SK-N-SH (cell line): Measurements from ENCODE around the gene LRMDA. TPM values are rescaled to one million over a fixed set of nuclear protein-coding genes. Genes with fewer than 3 reads are reported as not detected.

Experiments
- CTCF ChIA-PET: fragments of 300-600, 350-600 bp; formaldehyde crosslinking; extraction: SDS; loops from one replicate; lab custom pipeline; 2021; lab: Yijun Ruan, JAX
- POLR2A ChIA-PET: fragments of 350-600 bp; sonication (Branson Sonifier 250); formaldehyde crosslinking; extraction: SDS; loops from one replicate; lab custom pipeline; 2020; ENCODE audit warnings: antibody characterized with exemption, inconsistent platforms; lab: Yijun Ruan, JAX
- DNase-seq: peaks from one replicate; pipeline ENCODE4 v3.0.0; 2012
- H2AFZ ChIP-seq: fragments of 200-600 bp; sonication (generic); 2 replicates; pipeline ENCODE4 v1.8.1; 2016; ENCODE audit warnings: antibody characterized with exemption, mild to moderate bottlenecking, low read depth
- H3F3A ChIP-seq: fragments of 200-600 bp; sonication (generic); replicated peaks from 2 replicates; pipeline ENCODE3; 2016; ENCODE audit warnings: antibody characterized with exemption, mild to moderate bottlenecking; ENCODE audit not compliant: insufficient read depth
- H3K27ac ChIP-seq, 2 experiments: fragments of 200-500 bp in 1 of 2; fragments of 200-600 bp in 1 of 2; sonication (Bioruptor generic) in 1 of 2; sonication (generic), shearing (Covaris generic) in 1 of 2; 2 replicates each; pipeline versions ENCODE4 v1.5.1 to v1.6.1; 2014 to 2016; ENCODE audit warnings: low read depth in 2 of 2, inconsistent platforms in 1 of 2, low read length in 1 of 2, mild to moderate bottlenecking in 1 of 2, mixed read lengths in 1 of 2
- H3K27me3 ChIP-seq: fragments of 200-600 bp; sonication (generic), shearing (Covaris generic); 2 replicates; pipeline ENCODE4 v1.6.1; 2016; ENCODE audit warnings: mixed run types; ENCODE audit not compliant: insufficient read depth
- H3K36me3 ChIP-seq, 2 experiments: fragments of 200-500 bp in 1 of 2; fragments of 200-600 bp in 1 of 2; sonication (Bioruptor generic) in 1 of 2; sonication (generic) in 1 of 2; replicated peaks in 1 of 2; 2 replicates each; pipeline versions ENCODE3 to v1.5.1; 2014 to 2016; ENCODE audit warnings: low read length in 1 of 2, mild to moderate bottlenecking in 1 of 2; ENCODE audit not compliant: insufficient read depth in 2 of 2, control insufficient read depth in 1 of 2
- H3K4me1 ChIP-seq, 2 experiments: fragments of 200-500 bp in 1 of 2; fragments of 200-600 bp in 1 of 2; sonication (Bioruptor generic) in 1 of 2; sonication (generic), shearing (Covaris generic) in 1 of 2; 2 replicates each; pipeline versions ENCODE4 v1.5.1 to v1.6.1; 2014 to 2016; ENCODE audit warnings: low read depth in 1 of 2, low read length in 1 of 2, mixed run types in 1 of 2; ENCODE audit not compliant: insufficient read depth in 2 of 2, control insufficient read depth in 1 of 2
- H3K4me2 ChIP-seq: fragments of 200-600 bp; sonication (generic), shearing (Covaris generic); 2 replicates; pipeline ENCODE4 v1.6.1; 2017; ENCODE audit warnings: mixed run types
- H3K4me3 ChIP-seq, 2 experiments: fragments of 200-500 bp in 1 of 2; fragments of 200-600 bp in 1 of 2; sonication (Bioruptor generic) in 1 of 2; sonication (generic), shearing (Covaris generic) in 1 of 2; 2 replicates each; pipeline versions ENCODE4 v1.5.1 to v1.8.1; 2014 to 2016; ENCODE audit warnings: low read depth in 2 of 2, inconsistent platforms in 1 of 2, low read length in 1 of 2, mild to moderate bottlenecking in 1 of 2, mixed read lengths in 1 of 2, moderate library complexity in 1 of 2
- H3K79me2 ChIP-seq: fragments of 200-600 bp; sonication (generic); 2 replicates; pipeline ENCODE4 v1.8.1; 2017; ENCODE audit warnings: mild to moderate bottlenecking; ENCODE audit not compliant: insufficient read depth
- H3K9ac ChIP-seq: fragments of 200-600 bp; sonication (generic); 2 replicates; pipeline ENCODE4 v1.6.1; 2017; ENCODE audit warnings: mixed run types
- H3K9me2 ChIP-seq: fragments of 200-600 bp; sonication (generic); 2 replicates; pipeline ENCODE4 v1.6.1; 2017; ENCODE audit warnings: mixed run types
- H3K9me3 ChIP-seq: fragments of 200-600 bp; sonication (generic); 2 replicates; pipeline ENCODE4 v1.6.1; 2017; ENCODE audit warnings: mixed run types, mild to moderate bottlenecking, moderate library complexity
- H4K20me1 ChIP-seq: fragments of 200-600 bp; sonication (generic); 2 replicates; pipeline ENCODE4 v1.6.1; 2017; ENCODE audit warnings: mild to moderate bottlenecking, mixed run types; ENCODE audit not compliant: insufficient read depth
- CHD2 ChIP-seq: fragments of 150-350 bp; IDR thresholded peaks from 2 replicates; pipeline ENCODE4 v1.6.1; 2018; ENCODE audit warnings: low read length; ENCODE audit not compliant: partially characterized antibody
- CTCF ChIP-seq: fragments of 200-600 bp; sonication (generic); IDR thresholded peaks from 2 replicates; pipeline ENCODE4 v1.6.1; 2017; ENCODE audit warnings: antibody characterized with exemption, mild to moderate bottlenecking, moderate library complexity
- ELF1 ChIP-seq: IDR thresholded peaks from 2 replicates; pipeline ENCODE4 v1.4.0; 2012
- EP300 ChIP-seq, 2 experiments: IDR thresholded peaks; 2 replicates each; pipeline versions ENCODE4 v1.4.0 to v1.6.1; 2012; ENCODE audit warnings: borderline replicate concordance in 1 of 2, low read depth in 1 of 2, low read length in 1 of 2
- FOXJ3 ChIP-seq: sonication (generic); formaldehyde crosslinking; IDR thresholded peaks from 2 replicates; pipeline ENCODE4 v1.5.1; 2020; ENCODE audit warnings: mild to moderate bottlenecking, missing genetic modification reagents
- FOXM1 ChIP-seq: IDR thresholded peaks from 2 replicates; pipeline ENCODE4 v1.4.0; 2012; ENCODE audit warnings: low read depth, mild to moderate bottlenecking
- GABPA ChIP-seq: IDR thresholded peaks from 2 replicates; pipeline ENCODE4 v1.4.0; 2012; ENCODE audit warnings: low read depth, mild to moderate bottlenecking
- MAX ChIP-seq: IDR thresholded peaks from 2 replicates; pipeline ENCODE4 v1.4.0; 2012; ENCODE audit warnings: low read depth
- MXI1 ChIP-seq: IDR thresholded peaks from 2 replicates; pipeline ENCODE4 v1.6.1; 2012; ENCODE audit warnings: mild to moderate bottlenecking, low read depth, low read length, improper control_type of control experiment
- NFIC ChIP-seq: IDR thresholded peaks from 2 replicates; pipeline ENCODE4 v1.4.0; 2012; ENCODE audit warnings: borderline replicate concordance
- PBX3 ChIP-seq: IDR thresholded peaks from 2 replicates; pipeline ENCODE4; 2012
- RXRA ChIP-seq: IDR thresholded peaks from 2 replicates; pipeline ENCODE4 v1.4.0; 2012; ENCODE audit warnings: low read depth, mild to moderate bottlenecking, borderline replicate concordance
- SMC3 ChIP-seq: IDR thresholded peaks from 2 replicates; pipeline ENCODE4 v1.6.1; 2012; ENCODE audit warnings: low read depth, low read length, improper control_type of control experiment
- TAF1 ChIP-seq: IDR thresholded peaks from 2 replicates; pipeline ENCODE4 v1.6.1; 2012; ENCODE audit warnings: low read depth, mild to moderate bottlenecking, low read length, moderate library complexity, borderline replicate concordance
- TCF12 ChIP-seq: IDR thresholded peaks from 2 replicates; pipeline ENCODE4 v1.4.0; 2012
- TEAD4 ChIP-seq: IDR thresholded peaks from 2 replicates; pipeline ENCODE4 v1.4.0; 2012; ENCODE audit warnings: mild to moderate bottlenecking, borderline replicate concordance; ENCODE audit not compliant: insufficient read depth
- USF1 ChIP-seq: IDR thresholded peaks from 2 replicates; pipeline ENCODE4 v1.4.0; 2012; ENCODE audit warnings: low read depth, borderline replicate concordance
- YY1 ChIP-seq: IDR thresholded peaks from 2 replicates; pipeline ENCODE4 v1.4.0; 2012; ENCODE audit warnings: low read depth, mild to moderate bottlenecking
- ZBTB33 ChIP-seq: IDR thresholded peaks from 2 replicates; pipeline ENCODE4 v1.4.0; 2012; ENCODE audit warnings: low read depth, borderline replicate concordance
- WGBS: methylation state at CpG from one replicate; pipeline ENCODE4 v1.1.6; 2017; ENCODE audit warnings: low lambda C conversion rate; 5-methylcytosine and 5-hydroxymethylcytosine counted together
- polyA plus RNA-seq, 3 experiments: library from polyadenylated mRNA; depleted of rRNA; stranded (reverse); fragments of >200 nt; gene quantifications; 2 replicates each; pipeline ENCODE4 v1.2.3, GENCODE V29; 2012

LRMDA gene
- polyA plus RNA-seq, 1 of the 3 experiments (the other 2 are of a cell fraction) = 0.95 TPM

GRCh38 chr10:76558586-76558985 lies 1127.2 kb downstream of the LRMDA start:
- peak overlapping the region; percentile 29 for H3K4me2 ChIP-seq
- H3K79me2 ChIP-seq = no peaks in the 10 kb centered on the region
- ChIA-PET CTCF (no interaction called here), POLR2A (no interaction called here)
- H3K27me3 ChIP-seq = no peaks in the 10 kb centered on the region
- H2AFZ ChIP-seq = no peak overlapping the region
- no peaks in the 10 kb centered on the region for H3K9me3 ChIP-seq
- no peak for DNase-seq
- H3K4me3 ChIP-seq = no peak overlapping the region
- H3K27ac ChIP-seq = peak overlapping the region in 1 of 2 experiments; percentile 55; a peak in 2 of 4 replicates
- TF ChIP-seq YY1 (no peak), TCF12 (no peak), TAF1 (no peak), MXI1 (no peak), FOXJ3 (CRISPR knock-in tag) (no peak), TEAD4 (no peak), PBX3 (no peak), FOXM1 (no peak), SMC3 (no peak), USF1 (no peak), NFIC (no peak), ZBTB33 (no peak), CHD2 (no peak)
- H3K36me3 ChIP-seq = no peaks in the 10 kb centered on the region
- WGBS = 50% methylated on average over 1 of the region's 1 CpG
- H3F3A ChIP-seq = peaks cover 3% of the 10 kb centered on the region
- H4K20me1 ChIP-seq = no peaks in the 10 kb centered on the region
- H3K9me2 ChIP-seq = no peaks in the 10 kb centered on the region
- peaks cover 19 to 27% of the 10 kb centered on the region in 2 experiments for H3K4me1 ChIP-seq
- no peak overlapping the region for H3K9ac ChIP-seq

- H3K4me2 ChIP-seq = peak overlapping the region; percentile 29
- H3K9me2 ChIP-seq = no peaks in the 10 kb centered on the region
- peak overlapping the region; percentile 12 to 81; a peak in 3 of 4 replicates for H3K27ac ChIP-seq
- H3K79me2 ChIP-seq = no peaks in the 10 kb centered on the region
- no peaks in the 10 kb centered on the region for H3K36me3 ChIP-seq
- no peaks in the 10 kb centered on the region for H4K20me1 ChIP-seq
- no peaks in the 10 kb centered on the region for H3K27me3 ChIP-seq
- DNase-seq = no peak
- H3K4me3 ChIP-seq = no peak overlapping the region
- H2AFZ ChIP-seq = no peak overlapping the region
- no peak overlapping the region for H3K9ac ChIP-seq
- H3F3A ChIP-seq = peaks cover 3% of the 10 kb centered on the region
- H3K4me1 ChIP-seq = peaks cover 19 to 21% of the 10 kb centered on the region in 2 experiments
- 47% methylated on average over 3 of the region's 3 CpGs for WGBS
- H3K9me3 ChIP-seq = no peaks in the 10 kb centered on the region
- ChIA-PET POLR2A (no interaction called here), CTCF (interaction anchor here (0.7 kb wide), 1 partner anchor 35 kb away, joined by 3 read pairs; no protein-coding TSS in a partner anchor)
- TF ChIP-seq RXRA (peak; percentile 86; the same call in 1 of the 2 replicates), EP300 (IDR thresholded peaks at IDR 0.05; ENCODE audit: borderline replicate concordance in 1 of 2, low read depth in 1 of 2, low read length in 1 of 2) (peak; percentile 74 to 94), ZBTB33 (peak; percentile 78; the same call in 1 of the 2 replicates), ELF1 (no peak), FOXJ3 (CRISPR knock-in tag) (no peak), MAX (no peak; the same call in 1 of the 2 replicates), CTCF (no peak), GABPA (no peak), TCF12 (peak; percentile 94), SMC3 (no peak)
Measured at GRCh38 chr10:76558996-76559891, 1127.8 kb downstream of the LRMDA start.
